H54 (cell line): ENCODE results near the gene RPH3AL.
"Not testable (repeated sequence)": the region's sequence is repeated elsewhere in the genome, so short reads cannot be mapped to it uniquely, and the experiment has no call there.

Experiments
- DNase-seq: peaks from one replicate; pipeline ENCODE4 v3.0.0; 2011; ENCODE audit warnings: low spot score, mixed read lengths; ENCODE audit not compliant: insufficient read length
- FAIRE-seq: peaks from 3 replicates; lab custom pipeline; 2011; peaks lifted over from hg19 to GRCh38; lab: Jason Lieb, UNC
- POLR2A ChIP-seq: IDR thresholded peaks from 2 replicates; pipeline ENCODE4 v1.6.1; 2011; ENCODE audit warnings: low read depth, mild to moderate bottlenecking, low read length

Gene RPH3AL

GRCh38 chr17:248337-249235 is 104.0 kb downstream of the RPH3AL start:
- DNase-seq (no peak), FAIRE-seq (no peak)
- TF ChIP-seq POLR2A: no peak

DNA sequence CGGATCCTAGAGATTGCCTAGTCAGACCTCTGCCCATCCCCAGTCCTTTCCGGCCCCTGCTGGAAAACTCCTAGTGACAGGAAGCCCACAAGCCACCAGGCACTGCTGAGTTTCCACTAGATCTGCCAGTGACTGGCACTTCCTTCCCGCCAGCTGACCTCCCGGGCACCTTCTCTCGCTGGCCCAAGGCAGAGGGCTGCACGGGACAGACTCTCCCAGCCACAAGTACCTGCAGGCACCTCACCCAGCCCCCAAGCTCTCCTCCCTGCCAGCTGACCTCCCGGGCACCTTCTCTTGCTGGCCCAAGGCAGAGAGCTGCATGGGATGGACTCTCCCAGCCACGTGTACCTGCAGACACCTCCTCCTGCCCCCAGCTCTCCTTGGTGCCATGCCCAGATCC is 104.8 kb downstream of the RPH3AL start:
- FAIRE-seq (no peak), DNase-seq (no peak)
- no peak for TF ChIP-seq POLR2A

- DNase-seq: no peak
- TF ChIP-seq POLR2A: no peak
- FAIRE-seq: no peak
These were observed 105.7 kb downstream of the RPH3AL start for GRCh38 chr17:246851-247421.

DNA sequence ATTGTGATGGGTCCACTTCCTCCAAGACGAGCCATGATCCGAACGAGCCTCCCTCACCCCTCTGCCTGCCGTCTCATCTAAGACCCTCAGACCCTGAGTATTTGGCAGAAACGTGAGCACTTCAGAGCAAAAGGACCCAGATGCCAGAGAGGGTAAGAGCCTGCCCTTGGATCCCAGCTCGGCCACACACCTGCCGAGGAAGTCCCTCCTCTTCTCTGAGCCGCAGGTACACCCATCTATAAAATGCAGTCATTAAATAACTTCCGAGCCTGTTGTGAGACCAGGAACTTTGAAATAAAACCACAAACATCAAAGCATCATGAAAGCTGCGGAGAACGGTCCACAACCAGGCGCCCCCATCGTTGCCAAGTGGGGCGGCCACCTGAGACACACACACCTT is 106.4 kb downstream of the RPH3AL start:
- no peak for FAIRE-seq
- no peak for TF ChIP-seq POLR2A

GRCh38 chr17:245611-246010 is 107.0 kb downstream of the RPH3AL start:
- no peak for FAIRE-seq
- DNase-seq: no peak
- no peak for TF ChIP-seq POLR2A

More for the DNA sequence above, 106.4 kb downstream of the RPH3AL start:
- no peak for DNase-seq

DNA sequence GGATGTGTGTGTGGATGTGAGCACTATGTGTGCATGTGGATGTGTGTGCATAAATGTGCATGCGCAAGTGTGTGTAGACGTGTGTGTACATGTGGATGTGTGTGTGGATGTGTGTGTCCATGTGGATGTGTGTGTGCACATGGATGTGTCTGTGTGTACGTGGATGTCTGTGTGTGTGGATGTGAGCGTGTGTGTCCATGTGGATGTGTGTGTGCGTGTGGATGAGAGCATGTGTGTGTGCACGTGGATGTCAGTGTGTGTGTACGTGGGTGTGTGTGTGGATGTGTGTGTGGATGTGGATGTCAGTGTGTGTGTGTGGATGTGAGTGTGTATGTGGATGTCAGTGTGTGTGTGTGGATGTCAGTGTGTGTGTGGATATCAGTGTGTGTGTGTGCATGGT is 107.6 kb downstream of the RPH3AL start:
- no peak for TF ChIP-seq POLR2A
- no peak for FAIRE-seq
- DNase-seq: no peak

GRCh38 chr17:243924-244323 is 108.7 kb downstream of the RPH3AL start:
- DNase-seq, FAIRE-seq: not testable (repeated sequence)

- no peak for TF ChIP-seq POLR2A
- DNase-seq: no peak
- FAIRE-seq: no peak
These were observed 113.7 kb downstream of the RPH3AL start for GRCh38 chr17:238964-239259.

DNA sequence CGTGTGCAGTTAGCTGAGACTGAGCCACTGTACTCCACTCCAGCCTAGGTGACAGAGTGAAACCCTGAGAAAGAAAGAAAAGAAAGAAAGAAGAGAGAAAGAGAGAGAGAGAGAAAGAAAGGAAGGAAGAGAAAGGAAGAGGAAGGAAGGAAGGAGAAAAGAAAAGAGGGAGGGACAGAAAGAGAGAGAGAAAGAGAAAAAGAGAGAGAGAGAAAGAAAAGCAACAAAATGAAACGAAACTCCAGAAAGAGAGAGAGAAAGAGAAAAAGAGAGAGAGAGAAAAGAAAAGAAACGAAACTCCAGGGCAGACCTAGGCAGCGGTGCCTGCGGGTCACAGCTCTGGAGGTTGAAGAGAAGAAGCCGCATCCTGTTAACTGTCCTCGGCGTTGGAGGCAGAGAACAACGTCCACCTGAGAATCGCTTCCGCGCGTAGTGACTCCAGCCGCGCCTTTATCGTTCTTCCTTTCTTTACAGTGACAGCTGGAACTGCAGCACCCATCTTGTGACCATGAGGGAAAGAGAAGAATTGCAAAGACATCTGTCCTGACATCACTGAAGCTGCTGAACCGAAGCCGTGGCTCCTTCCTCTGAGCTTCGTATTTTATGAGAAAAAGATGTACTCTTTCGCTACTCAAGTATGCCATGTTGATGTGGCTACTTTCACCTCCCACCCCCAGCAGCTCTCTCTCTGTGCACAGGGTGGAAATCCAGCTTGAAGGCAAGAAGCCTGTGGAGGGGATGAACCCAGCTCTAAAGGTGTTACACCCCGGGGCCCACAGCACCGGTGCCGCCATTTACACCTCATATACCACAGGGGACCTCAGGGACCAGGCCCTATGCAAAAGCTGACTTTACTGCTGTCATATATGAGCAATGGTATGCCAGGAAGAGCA is 114.3 kb downstream of the RPH3AL start:
- DNase-seq (no peak), FAIRE-seq (no peak)
- no peak for TF ChIP-seq POLR2A

GRCh38 chr17:237406-237955 is 115.1 kb downstream of the RPH3AL start:
- DNase-seq (no peak), FAIRE-seq (no peak)
- TF ChIP-seq POLR2A: no peak

DNA sequence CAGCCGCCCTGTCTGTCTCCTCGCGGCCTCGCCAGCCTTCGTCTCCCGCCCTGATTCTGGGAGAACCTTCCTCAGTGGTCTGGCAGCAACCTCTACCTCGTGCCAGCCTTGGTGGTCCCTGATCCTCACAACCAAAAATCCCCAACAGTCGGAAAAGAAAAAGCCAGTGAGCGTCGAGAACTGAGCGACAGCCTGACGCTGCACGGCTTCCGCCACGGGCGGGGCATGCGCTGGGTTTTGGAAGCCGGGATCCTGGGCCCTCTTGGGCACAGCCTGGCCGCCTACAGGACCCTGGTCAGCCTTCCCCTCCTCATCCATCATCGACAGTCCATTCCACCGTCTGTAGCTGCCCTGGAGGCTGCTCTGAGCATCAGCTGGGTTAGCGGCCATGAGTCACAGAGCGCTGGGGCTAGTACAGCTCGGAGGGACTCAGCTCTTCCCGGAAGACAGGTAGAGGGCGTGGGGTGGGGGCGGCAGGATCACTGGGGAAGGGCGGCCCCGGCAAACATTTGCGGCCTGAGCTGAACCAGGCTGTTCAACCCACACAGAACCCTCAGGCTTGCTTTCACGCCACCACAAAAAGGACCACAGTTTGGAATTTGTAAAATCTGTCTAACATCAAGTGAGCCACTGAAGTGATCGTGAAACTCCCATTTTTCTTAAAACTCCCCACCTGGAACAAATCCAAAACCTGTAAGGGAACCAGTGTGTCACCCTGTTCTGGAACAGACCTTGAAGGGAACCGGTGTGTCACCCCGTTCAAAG is 115.8 kb downstream of the RPH3AL start:
- no peak for FAIRE-seq
- no peak for DNase-seq
- no peak for TF ChIP-seq POLR2A

DNA sequence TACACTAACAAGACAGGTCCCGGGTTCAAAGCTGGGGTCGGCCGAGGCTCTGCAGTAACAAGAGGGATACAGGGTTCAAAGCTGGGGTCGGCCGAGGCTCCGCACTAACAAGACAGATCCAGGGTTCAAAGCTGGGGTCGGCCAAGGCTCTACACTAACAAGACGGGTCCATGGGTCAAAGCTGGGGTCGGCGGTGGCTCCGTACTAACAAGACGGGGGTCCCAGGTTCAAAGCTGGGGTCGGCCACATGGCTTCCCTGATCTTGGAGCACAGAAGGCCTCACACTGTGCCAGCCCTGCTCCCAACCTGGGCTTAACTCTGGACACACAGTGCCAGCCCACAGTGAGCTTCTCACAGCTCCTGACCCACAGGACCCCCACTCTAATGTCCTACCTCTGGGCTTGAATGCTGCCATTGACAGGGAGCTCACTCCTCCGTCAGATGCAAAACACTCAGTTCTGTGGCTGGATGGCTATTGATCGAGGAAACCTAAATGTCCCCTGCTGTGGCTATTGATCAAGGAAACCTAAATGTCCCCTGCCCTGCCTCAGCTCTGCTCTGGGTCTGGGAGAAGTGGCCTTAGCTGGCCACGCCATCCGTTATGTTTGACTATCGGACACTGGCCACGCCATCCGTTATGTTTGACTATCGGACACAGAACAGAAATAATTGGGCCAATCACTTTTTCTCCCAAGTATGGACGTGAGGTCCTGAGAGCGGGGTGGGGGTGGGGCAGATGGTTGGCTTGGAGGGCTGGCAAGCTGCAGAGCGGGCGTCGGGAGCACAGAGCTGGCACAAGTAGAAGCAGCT is 116.6 kb downstream of the RPH3AL start:
- DNase-seq (no peak), FAIRE-seq (no peak)

GRCh38 chr17:234994-235830 is 117.4 kb downstream of the RPH3AL start:
- not testable (repeated sequence) for DNase-seq, FAIRE-seq

More for the DNA sequence above, 116.6 kb downstream of the RPH3AL start:
- no peak for TF ChIP-seq POLR2A

GRCh38 chr17:234163-234993 is 118.2 kb downstream of the RPH3AL start:
- not testable (repeated sequence) for FAIRE-seq, DNase-seq
